ENCODE data around the gene CPSF2. TPM values are rescaled to one million over a fixed set of nuclear protein-coding genes. Genes with fewer than 3 reads are reported as not detected.

The CPSF2 gene
- polyA plus RNA-seq, 1 of the 3 experiments (the other 2 are of a cell fraction), result 11.7 TPM

DNA sequence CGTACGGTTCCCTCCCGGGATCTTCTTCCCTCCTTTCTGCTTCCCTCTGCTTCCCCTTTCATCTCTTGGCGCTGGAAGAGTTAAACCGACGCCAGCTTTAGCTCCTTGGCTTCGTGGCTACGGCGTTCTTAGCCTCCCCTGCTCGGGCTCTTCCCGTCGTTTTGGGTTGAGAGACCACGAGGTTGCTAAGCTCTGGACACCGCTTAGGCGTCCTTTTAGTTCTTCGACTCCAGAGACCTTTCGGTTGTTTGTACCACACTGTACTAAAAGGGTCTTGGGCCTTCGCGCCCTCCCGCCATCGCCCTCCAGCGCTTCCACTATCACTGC is 545 bp downstream of the CPSF2 start:
- H3F3A ChIP-seq (replicated peaks; ENCODE audit: insufficient read depth), result no peaks in the 10 kb centered on the region
- no peak for DNase-seq
- ChIA-PET POLR2A (interaction anchor here (2.7 kb wide), 1 partner anchor 15 kb away, joined by 47 read pairs; the partner anchor contains the start of gene ATXN3), CTCF (interaction anchor here (1.0 to 8.7 kb wide), 7 partner anchors 9 to 53 kb away, joined by 3 to 100 read pairs (median 4); partner anchors contain the start of gene ATXN3)
- H3K4me3 ChIP-seq (ENCODE audit: low read depth in 2 of 2, low read length in 1 of 2), result peak overlapping the region; percentile 80 to 96
- peak overlapping the region; percentile 90 for H3K27ac ChIP-seq (ENCODE audit: low read depth in 2 of 2, low read length in 1 of 2)
- 5% methylated on average over 22 of the region's 22 CpGs for WGBS (ENCODE audit: low lambda C conversion rate)
- H3K9me2 ChIP-seq, result no peaks in the 10 kb centered on the region
- peak overlapping the region; percentile 78 for H3K4me2 ChIP-seq
- peaks cover 11 to 45% of the 10 kb centered on the region in 2 experiments for H3K36me3 ChIP-seq (replicated peaks in 1 of 2; ENCODE audit: control insufficient read depth in 1 of 2, insufficient read depth in 2 of 2, low read length in 1 of 2)
- H3K9ac ChIP-seq, result peak overlapping the region; percentile 98
- peaks cover 77% of the 10 kb centered on the region for H3K79me2 ChIP-seq (ENCODE audit: insufficient read depth)
- no peaks in the 10 kb centered on the region for H4K20me1 ChIP-seq (ENCODE audit: insufficient read depth)
- H3K9me3 ChIP-seq, result no peaks in the 10 kb centered on the region
- H2AFZ ChIP-seq (ENCODE audit: low read depth), result peak overlapping the region; percentile 93
- TF ChIP-seq, protein P1, sequence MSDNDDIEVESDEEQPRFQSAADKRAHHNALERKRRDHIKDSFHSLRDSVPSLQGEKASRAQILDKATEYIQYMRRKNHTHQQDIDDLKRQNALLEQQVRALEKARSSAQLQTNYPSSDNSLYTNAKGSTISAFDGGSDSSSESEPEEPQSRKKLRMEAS (IDR thresholded peaks at IDR 0.05; ENCODE audit: low read depth), result no peak; the same call in 1 of the 2 replicates
- TF ChIP-seq RXRA (IDR thresholded peaks at IDR 0.05; ENCODE audit: borderline replicate concordance, low read depth) (no peak), RAD21 (IDR thresholded peaks at IDR 0.05; ENCODE audit: low read length) (no peak), ELF1 (IDR thresholded peaks at IDR 0.05) (no peak), FOSL2 (IDR thresholded peaks at IDR 0.05; ENCODE audit: borderline replicate concordance, low read depth) (no peak), SMC3 (IDR thresholded peaks at IDR 0.05; ENCODE audit: low read depth, low read length) (no peak), GABPA (IDR thresholded peaks at IDR 0.05; ENCODE audit: low read depth) (no peak), JUND (IDR thresholded peaks at IDR 0.05) (no peak), TAF1 (IDR thresholded peaks at IDR 0.05; ENCODE audit: borderline replicate concordance, low read depth, low read length) (no peak), NFIC (IDR thresholded peaks at IDR 0.05; ENCODE audit: borderline replicate concordance) (no peak)
- TF ChIP-seq, protein P2, sequence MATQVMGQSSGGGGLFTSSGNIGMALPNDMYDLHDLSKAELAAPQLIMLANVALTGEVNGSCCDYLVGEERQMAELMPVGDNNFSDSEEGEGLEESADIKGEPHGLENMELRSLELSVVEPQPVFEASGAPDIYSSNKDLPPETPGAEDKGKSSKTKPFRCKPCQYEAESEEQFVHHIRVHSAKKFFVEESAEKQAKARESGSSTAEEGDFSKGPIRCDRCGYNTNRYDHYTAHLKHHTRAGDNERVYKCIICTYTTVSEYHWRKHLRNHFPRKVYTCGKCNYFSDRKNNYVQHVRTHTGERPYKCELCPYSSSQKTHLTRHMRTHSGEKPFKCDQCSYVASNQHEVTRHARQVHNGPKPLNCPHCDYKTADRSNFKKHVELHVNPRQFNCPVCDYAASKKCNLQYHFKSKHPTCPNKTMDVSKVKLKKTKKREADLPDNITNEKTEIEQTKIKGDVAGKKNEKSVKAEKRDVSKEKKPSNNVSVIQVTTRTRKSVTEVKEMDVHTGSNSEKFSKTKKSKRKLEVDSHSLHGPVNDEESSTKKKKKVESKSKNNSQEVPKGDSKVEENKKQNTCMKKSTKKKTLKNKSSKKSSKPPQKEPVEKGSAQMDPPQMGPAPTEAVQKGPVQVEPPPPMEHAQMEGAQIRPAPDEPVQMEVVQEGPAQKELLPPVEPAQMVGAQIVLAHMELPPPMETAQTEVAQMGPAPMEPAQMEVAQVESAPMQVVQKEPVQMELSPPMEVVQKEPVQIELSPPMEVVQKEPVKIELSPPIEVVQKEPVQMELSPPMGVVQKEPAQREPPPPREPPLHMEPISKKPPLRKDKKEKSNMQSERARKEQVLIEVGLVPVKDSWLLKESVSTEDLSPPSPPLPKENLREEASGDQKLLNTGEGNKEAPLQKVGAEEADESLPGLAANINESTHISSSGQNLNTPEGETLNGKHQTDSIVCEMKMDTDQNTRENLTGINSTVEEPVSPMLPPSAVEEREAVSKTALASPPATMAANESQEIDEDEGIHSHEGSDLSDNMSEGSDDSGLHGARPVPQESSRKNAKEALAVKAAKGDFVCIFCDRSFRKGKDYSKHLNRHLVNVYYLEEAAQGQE (IDR thresholded peaks at IDR 0.05; ENCODE audit: low read depth, low read length), result no peak
- TF ChIP-seq, protein P3, sequence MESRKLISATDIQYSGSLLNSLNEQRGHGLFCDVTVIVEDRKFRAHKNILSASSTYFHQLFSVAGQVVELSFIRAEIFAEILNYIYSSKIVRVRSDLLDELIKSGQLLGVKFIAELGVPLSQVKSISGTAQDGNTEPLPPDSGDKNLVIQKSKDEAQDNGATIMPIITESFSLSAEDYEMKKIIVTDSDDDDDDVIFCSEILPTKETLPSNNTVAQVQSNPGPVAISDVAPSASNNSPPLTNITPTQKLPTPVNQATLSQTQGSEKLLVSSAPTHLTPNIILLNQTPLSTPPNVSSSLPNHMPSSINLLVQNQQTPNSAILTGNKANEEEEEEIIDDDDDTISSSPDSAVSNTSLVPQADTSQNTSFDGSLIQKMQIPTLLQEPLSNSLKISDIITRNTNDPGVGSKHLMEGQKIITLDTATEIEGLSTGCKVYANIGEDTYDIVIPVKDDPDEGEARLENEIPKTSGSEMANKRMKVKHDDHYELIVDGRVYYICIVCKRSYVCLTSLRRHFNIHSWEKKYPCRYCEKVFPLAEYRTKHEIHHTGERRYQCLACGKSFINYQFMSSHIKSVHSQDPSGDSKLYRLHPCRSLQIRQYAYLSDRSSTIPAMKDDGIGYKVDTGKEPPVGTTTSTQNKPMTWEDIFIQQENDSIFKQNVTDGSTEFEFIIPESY (IDR thresholded peaks at IDR 0.05; ENCODE audit: borderline replicate concordance, low read depth), result no peak
- TF ChIP-seq, protein P4, sequence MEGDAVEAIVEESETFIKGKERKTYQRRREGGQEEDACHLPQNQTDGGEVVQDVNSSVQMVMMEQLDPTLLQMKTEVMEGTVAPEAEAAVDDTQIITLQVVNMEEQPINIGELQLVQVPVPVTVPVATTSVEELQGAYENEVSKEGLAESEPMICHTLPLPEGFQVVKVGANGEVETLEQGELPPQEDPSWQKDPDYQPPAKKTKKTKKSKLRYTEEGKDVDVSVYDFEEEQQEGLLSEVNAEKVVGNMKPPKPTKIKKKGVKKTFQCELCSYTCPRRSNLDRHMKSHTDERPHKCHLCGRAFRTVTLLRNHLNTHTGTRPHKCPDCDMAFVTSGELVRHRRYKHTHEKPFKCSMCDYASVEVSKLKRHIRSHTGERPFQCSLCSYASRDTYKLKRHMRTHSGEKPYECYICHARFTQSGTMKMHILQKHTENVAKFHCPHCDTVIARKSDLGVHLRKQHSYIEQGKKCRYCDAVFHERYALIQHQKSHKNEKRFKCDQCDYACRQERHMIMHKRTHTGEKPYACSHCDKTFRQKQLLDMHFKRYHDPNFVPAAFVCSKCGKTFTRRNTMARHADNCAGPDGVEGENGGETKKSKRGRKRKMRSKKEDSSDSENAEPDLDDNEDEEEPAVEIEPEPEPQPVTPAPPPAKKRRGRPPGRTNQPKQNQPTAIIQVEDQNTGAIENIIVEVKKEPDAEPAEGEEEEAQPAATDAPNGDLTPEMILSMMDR (IDR thresholded peaks at IDR 0.05), result no peak
- peaks cover 5 to 11% of the 10 kb centered on the region in 2 experiments; a peak in 3 of 4 replicates for H3K4me1 ChIP-seq (ENCODE audit: control insufficient read depth in 1 of 2, insufficient read depth in 2 of 2, low read depth in 1 of 2, low read length in 1 of 2)
- no peaks in the 10 kb centered on the region for H3K27me3 ChIP-seq (ENCODE audit: insufficient read depth)
